HCT116 (cell line): ENCODE data around the gene GAB2. TPM values are rescaled to one million over a fixed set of nuclear protein-coding genes. Genes with fewer than 3 reads are reported as not detected.

ENCODE experiments used
- ATAC-seq: fragments of 200-7000 bp; cut with Tn5 transposase; 2 replicates; pipeline ENCODE4 v1.9.1; 2020; ENCODE audit warnings: mild to moderate bottlenecking, moderate library complexity
- BruUV-seq: library from RNA; stranded (reverse); fragments of 400-500 nt; replicated peaks from 2 replicates; lab custom pipeline; 2021; lab: Mats Ljungman, UMichigan
- CTCF ChIA-PET: fragments of 300-600 bp; sonication (Branson Sonifier 250); formaldehyde crosslinking; loops from one replicate; lab custom pipeline; 2021; ENCODE audit warnings: antibody characterized with exemption; lab: Charles Lee
- POLR2A ChIA-PET: fragments of 300-600, 350-600 bp; sonication (Branson Sonifier 250); formaldehyde crosslinking; loops from one replicate; lab custom pipeline; 2021; ENCODE audit warnings: antibody characterized with exemption; lab: Charles Lee
- RAD21 ChIA-PET, 2 experiments: fragments of 300-600 bp; sonication (Branson Sonifier 250); formaldehyde crosslinking; loops; one replicate each; lab custom pipeline; 2023; ENCODE audit warnings: low total read pairs in 2 of 2; ENCODE audit not compliant: uncharacterized antibody in 2 of 2, unreplicated experiment in 2 of 2, low non-redundant PET in 1 of 2; lab: Charles Lee
- DNase-seq: peaks from one replicate; pipeline ENCODE4 v3.0.0-alpha.2; 2010; ENCODE audit warnings: low read depth, low spot score
- H2AFZ ChIP-seq: fragments of 200-600 bp; shearing (Covaris generic), sonication (generic); 2 replicates; pipeline ENCODE4 v1.6.1; 2017; ENCODE audit warnings: low read depth, mixed run types, mixed read lengths, antibody characterized with exemption, low read length; ENCODE audit not compliant: poor library complexity, severe bottlenecking
- H3K27ac ChIP-seq: 2 replicates; pipeline ENCODE4 v1.5.1; 2012; ENCODE audit warnings: low read depth, low read length
- H3K27me3 ChIP-seq: fragments of 200-600 bp; sonication (generic); 2 replicates; pipeline ENCODE4 v1.6.1; 2016; ENCODE audit warnings: mixed run types, low read length, mixed read lengths; ENCODE audit not compliant: insufficient read depth
- H3K36me3 ChIP-seq, 2 experiments: fragments of 200-500 bp in 1 of 2; fragments of 200-600 bp in 1 of 2; sonication (Bioruptor generic) in 1 of 2; sonication (generic) in 1 of 2; 2 replicates each; pipeline versions ENCODE4 v1.5.1 to v1.6.1; 2014 to 2016; ENCODE audit warnings: low read length in 2 of 2, inconsistent platforms in 1 of 2, mixed read lengths in 1 of 2, mixed run types in 1 of 2; ENCODE audit not compliant: insufficient read depth in 2 of 2, control insufficient read depth in 1 of 2
- H3K4me1 ChIP-seq, 2 experiments: fragments of 200-600 bp in 1 of 2; sonication (generic) in 1 of 2; 2 replicates each; pipeline versions ENCODE4 v1.5.1 to v1.6.1; 2012 to 2017; ENCODE audit warnings: low read length in 2 of 2, inconsistent platforms in 1 of 2, mild to moderate bottlenecking in 1 of 2, mixed read lengths in 1 of 2, mixed run types in 1 of 2, moderate library complexity in 1 of 2; ENCODE audit not compliant: insufficient read depth in 2 of 2, control insufficient read depth in 1 of 2
- H3K4me2 ChIP-seq: fragments of 200-600 bp; sonication (generic); 2 replicates; pipeline ENCODE4 v1.6.1; 2017; ENCODE audit warnings: mixed run types, low read length, mixed read lengths
- H3K4me3 ChIP-seq, 2 experiments: fragments of 200-600 bp in 1 of 2; sonication (generic) in 1 of 2; replicated peaks in 1 of 2; 2 replicates each; pipeline ENCODE4 v1.5.1; 2011 to 2016; ENCODE audit warnings: low read length in 2 of 2, control low read depth in 1 of 2, low read depth in 1 of 2, mild to moderate bottlenecking in 1 of 2, mixed read lengths in 1 of 2, mixed run types in 1 of 2
- H3K79me2 ChIP-seq: fragments of 200-600 bp; sonication (generic); 2 replicates; pipeline ENCODE4 v1.6.1; 2017; ENCODE audit warnings: mild to moderate bottlenecking, mixed run types, low read length, moderate library complexity, mixed read lengths; ENCODE audit not compliant: insufficient read depth
- H3K9ac ChIP-seq: fragments of 200-600 bp; sonication (generic); 2 replicates; pipeline ENCODE4 v1.6.1; 2016; ENCODE audit warnings: low read length, mixed read lengths
- H3K9me2 ChIP-seq: fragments of 200-600 bp; sonication (generic), shearing (Covaris generic); 2 replicates; pipeline ENCODE4 v1.6.1; 2017; ENCODE audit warnings: mixed run types, mild to moderate bottlenecking, moderate library complexity; ENCODE audit not compliant: insufficient read depth
- H3K9me3 ChIP-seq, 2 experiments: fragments of 200-500 bp in 1 of 2; fragments of 200-600 bp in 1 of 2; sonication (Bioruptor generic) in 1 of 2; sonication (generic) in 1 of 2; 2 replicates each; pipeline ENCODE4 v1.6.1; 2014 to 2017; ENCODE audit warnings: low read length in 2 of 2, mixed read lengths in 2 of 2, inconsistent platforms in 1 of 2, low read depth in 1 of 2, mild to moderate bottlenecking in 1 of 2, mixed run types in 1 of 2, moderate library complexity in 1 of 2; ENCODE audit not compliant: control insufficient read depth in 1 of 2, insufficient read depth in 1 of 2
- H4K20me1 ChIP-seq: fragments of 200-600 bp; sonication (generic), shearing (Covaris generic); 2 replicates; pipeline ENCODE4 v1.6.1; 2017; ENCODE audit warnings: mixed run types, mild to moderate bottlenecking, moderate library complexity; ENCODE audit not compliant: insufficient read depth
- EGR1 ChIP-seq: IDR thresholded peaks from 2 replicates; pipeline ENCODE4 v1.6.1; 2012; ENCODE audit warnings: low read depth
- ELF1 ChIP-seq: IDR thresholded peaks from 2 replicates; pipeline ENCODE4 v1.6.1; 2012; ENCODE audit warnings: low read depth, borderline replicate concordance
- JUND ChIP-seq: IDR thresholded peaks from 2 replicates; pipeline ENCODE4 v1.6.1; 2012
- POLR2AphosphoS5 ChIP-seq: IDR thresholded peaks from 2 replicates; pipeline ENCODE4 v1.6.1; 2011; ENCODE audit warnings: mild to moderate bottlenecking, low read depth, low read length, moderate library complexity
- SP1 ChIP-seq: IDR thresholded peaks from 2 replicates; pipeline ENCODE4 v1.6.1; 2012; ENCODE audit warnings: low read depth
- YY1 ChIP-seq: IDR thresholded peaks from 2 replicates; pipeline ENCODE4 v1.6.1; 2011; ENCODE audit warnings: low read length, low read depth, moderate library complexity, mild to moderate bottlenecking; ENCODE audit not compliant: insufficient replicate concordance; ENCODE audit errors: extremely low read depth
- ZNF274 ChIP-seq: fragments of 200-500 bp; sonication (Bioruptor generic); IDR thresholded peaks from 2 replicates; pipeline ENCODE4 v1.6.1; 2014; ENCODE audit warnings: mild to moderate bottlenecking, low read depth, low read length, inconsistent platforms
- intact Hi-C: fragments of 100-400 bp; cut with micrococcal nuclease; formaldehyde crosslinking; loops from 2 replicates; pipeline ENCODE4 v1.10.0; 2022
- total RNA-seq: library from RNA; stranded (reverse); gene quantifications from one replicate; pipeline ENCODE4 v1.2.1, GENCODE V29; 2021; ENCODE audit not compliant: unreplicated experiment
- TF ChIP-seq, protein P1 (sequence below): IDR thresholded peaks from 2 replicates; pipeline ENCODE4 v1.6.1; 2012
- TF ChIP-seq, protein P2 (sequence below), 3 experiments: fragments of 200-600 bp in 1 of 3; sonication (generic) in 1 of 3; IDR thresholded peaks in 2 of 3; conservative IDR thresholded peaks in 1 of 3; 2 replicates each; pipeline ENCODE4 v1.5.1; 2012 to 2017; ENCODE audit warnings: low read depth in 2 of 3, low read length in 2 of 3, antibody characterized with exemption in 1 of 3, borderline replicate concordance in 1 of 3, control low read depth in 1 of 3, mild to moderate bottlenecking in 1 of 3, mixed read lengths in 1 of 3, mixed run types in 1 of 3, moderate library complexity in 1 of 3; ENCODE audit not compliant: insufficient read depth in 1 of 3
- TF ChIP-seq, protein P3 (sequence below): IDR thresholded peaks from 2 replicates; pipeline ENCODE4 v1.6.1; 2012

GAB2 gene
- total RNA-seq, 1 experiment from 2014 or later = 1.9 TPM

DNA sequence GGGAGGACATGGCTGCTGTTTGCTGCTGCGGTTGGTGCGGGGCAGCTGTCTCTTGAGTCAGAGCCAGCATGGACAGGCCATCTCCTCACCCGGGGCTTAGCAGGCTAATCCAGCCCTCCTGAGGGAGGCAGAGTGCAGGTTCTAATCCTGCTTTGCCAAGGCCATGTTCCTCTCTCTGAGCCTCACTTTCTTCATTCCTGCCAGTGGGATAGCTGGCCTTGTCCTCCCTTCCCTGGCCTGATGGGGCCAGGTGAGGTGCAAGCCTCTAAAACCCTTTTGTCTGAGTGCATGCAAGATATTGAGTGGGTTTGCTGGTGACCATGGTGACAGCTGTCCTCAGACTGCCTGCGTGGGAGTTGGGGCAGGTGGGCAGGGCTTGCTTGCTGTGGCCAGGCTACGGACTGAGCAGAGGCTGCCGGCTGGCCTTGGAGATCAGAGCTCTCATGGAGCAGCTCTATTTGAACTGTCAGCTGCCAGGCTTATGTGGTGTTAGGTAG, 225.3 kb downstream of the GAB2 start:
- TF ChIP-seq EGR1 (no peak), ZNF274 (no peak), JUND (no peak)
- no peaks in the 10 kb centered on the region for H3K9me2 ChIP-seq
- no peak for DNase-seq
- RAD21 ChIA-PET = interaction anchor here in 1 of 2 experiments (0.6 kb wide), 1 partner anchor 19 kb away, joined by 3 read pairs; no protein-coding TSS in a partner anchor
- no peak overlapping the region for H3K4me3 ChIP-seq
- no peak overlapping the region for H3K9ac ChIP-seq
- no peak for ATAC-seq
- BruUV-seq = no TSS peak
- H2AFZ ChIP-seq = no peak overlapping the region
- intact Hi-C loops = no loop called here
- H3K36me3 ChIP-seq = no peaks in the 10 kb centered on the region
- H3K4me2 ChIP-seq = no peak overlapping the region
- H3K9me3 ChIP-seq = no peaks in the 10 kb centered on the region
- H3K4me1 ChIP-seq = peaks cover 3 to 26% of the 10 kb centered on the region in 2 experiments; a peak in 2 of 4 replicates
- H3K27ac ChIP-seq = no peak overlapping the region
- CTCF ChIA-PET = no interaction called here
- no peaks in the 10 kb centered on the region for H3K27me3 ChIP-seq
- no peaks in the 10 kb centered on the region for H4K20me1 ChIP-seq
- H3K79me2 ChIP-seq = no peaks in the 10 kb centered on the region
- POLR2A ChIA-PET = no interaction called here

DNA sequence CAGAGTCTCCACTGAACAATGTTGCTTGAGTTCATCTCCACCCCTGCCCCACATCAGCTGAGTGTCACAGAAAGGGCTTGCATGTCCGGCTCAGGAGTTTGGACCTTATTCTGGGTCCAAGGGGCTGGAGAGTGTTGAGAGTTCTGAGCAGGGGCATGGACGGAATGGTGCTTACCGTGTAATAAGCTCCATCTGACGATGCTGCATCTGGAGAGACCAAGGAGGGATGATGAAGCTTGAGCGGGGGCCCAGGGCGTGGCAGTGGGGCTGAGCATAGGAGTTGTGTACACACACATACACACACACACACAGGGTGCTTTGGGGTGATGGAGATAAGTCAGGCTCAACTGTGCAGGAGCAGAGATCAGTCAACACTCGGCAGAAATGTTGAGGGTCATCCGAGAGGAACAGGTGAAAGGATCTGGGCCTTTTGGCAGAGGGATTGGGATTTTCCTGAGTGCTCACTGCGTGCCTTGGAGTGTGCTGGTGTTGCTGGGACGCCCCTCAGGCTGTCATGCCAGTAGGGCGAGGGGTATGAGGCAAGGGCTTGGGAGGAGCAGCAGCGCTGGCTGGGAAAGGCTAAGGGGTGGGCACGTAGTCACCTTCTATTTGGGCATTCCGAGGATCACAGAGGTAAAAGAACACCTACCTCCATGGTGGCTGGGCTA, 226.6 kb downstream of the GAB2 start:
- POLR2A ChIA-PET = interaction anchor here (0.6 kb wide), 1 partner anchor 76 kb away, joined by 3 read pairs; no protein-coding TSS in a partner anchor
- Histone ChIP-seq H3K27me3 (no peaks in the 10 kb centered on the region), H3K4me3 (no peak overlapping the region), H3K4me1 (peaks cover 4 to 38% of the 10 kb centered on the region in 2 experiments), H3K9me2 (no peaks in the 10 kb centered on the region), H3K9me3 (no peaks in the 10 kb centered on the region), H4K20me1 (no peaks in the 10 kb centered on the region), H3K36me3 (no peaks in the 10 kb centered on the region), H3K79me2 (no peaks in the 10 kb centered on the region), H3K4me2 (no peak overlapping the region), H3K9ac (no peak overlapping the region), H3K27ac (no peak overlapping the region), H2AFZ (no peak overlapping the region)
- TF ChIP-seq, protein P1, sequence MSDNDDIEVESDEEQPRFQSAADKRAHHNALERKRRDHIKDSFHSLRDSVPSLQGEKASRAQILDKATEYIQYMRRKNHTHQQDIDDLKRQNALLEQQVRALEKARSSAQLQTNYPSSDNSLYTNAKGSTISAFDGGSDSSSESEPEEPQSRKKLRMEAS = no peak
- TF ChIP-seq POLR2AphosphoS5 = no peak
- TF ChIP-seq ELF1 = no peak
- TF ChIP-seq YY1 = no peak
- no peak for TF ChIP-seq SP1
- TF ChIP-seq, protein P2, sequence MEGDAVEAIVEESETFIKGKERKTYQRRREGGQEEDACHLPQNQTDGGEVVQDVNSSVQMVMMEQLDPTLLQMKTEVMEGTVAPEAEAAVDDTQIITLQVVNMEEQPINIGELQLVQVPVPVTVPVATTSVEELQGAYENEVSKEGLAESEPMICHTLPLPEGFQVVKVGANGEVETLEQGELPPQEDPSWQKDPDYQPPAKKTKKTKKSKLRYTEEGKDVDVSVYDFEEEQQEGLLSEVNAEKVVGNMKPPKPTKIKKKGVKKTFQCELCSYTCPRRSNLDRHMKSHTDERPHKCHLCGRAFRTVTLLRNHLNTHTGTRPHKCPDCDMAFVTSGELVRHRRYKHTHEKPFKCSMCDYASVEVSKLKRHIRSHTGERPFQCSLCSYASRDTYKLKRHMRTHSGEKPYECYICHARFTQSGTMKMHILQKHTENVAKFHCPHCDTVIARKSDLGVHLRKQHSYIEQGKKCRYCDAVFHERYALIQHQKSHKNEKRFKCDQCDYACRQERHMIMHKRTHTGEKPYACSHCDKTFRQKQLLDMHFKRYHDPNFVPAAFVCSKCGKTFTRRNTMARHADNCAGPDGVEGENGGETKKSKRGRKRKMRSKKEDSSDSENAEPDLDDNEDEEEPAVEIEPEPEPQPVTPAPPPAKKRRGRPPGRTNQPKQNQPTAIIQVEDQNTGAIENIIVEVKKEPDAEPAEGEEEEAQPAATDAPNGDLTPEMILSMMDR (IDR thresholded peaks at IDR 0.05 in 2 of 3, conservative IDR thresholded peaks at IDR 0.05 in 1 of 3; ENCODE audit: borderline replicate concordance in 1 of 3, insufficient read depth in 1 of 3, low read depth in 2 of 3, low read length in 2 of 3) = no peak
- TF ChIP-seq ZNF274 = no peak
- TF ChIP-seq, protein P3, sequence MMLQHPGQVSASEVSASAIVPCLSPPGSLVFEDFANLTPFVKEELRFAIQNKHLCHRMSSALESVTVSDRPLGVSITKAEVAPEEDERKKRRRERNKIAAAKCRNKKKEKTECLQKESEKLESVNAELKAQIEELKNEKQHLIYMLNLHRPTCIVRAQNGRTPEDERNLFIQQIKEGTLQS = no peak
- ATAC-seq (no peak), DNase-seq (no peak)
- RAD21 ChIA-PET = no interaction called here
- CTCF ChIA-PET = no interaction called here
- intact Hi-C loops = no loop called here
- no TSS peak for BruUV-seq
